H9 (cell line): ENCODE measurements around the gene CCR5. TPM values are rescaled to one million over a fixed set of nuclear protein-coding genes. Genes with fewer than 3 reads are reported as not detected.

Source experiments
- DNase-seq: peaks from one replicate; pipeline ENCODE4 v3.0.0-alpha.2; 2017
- H2AFZ ChIP-seq: one replicate; pipeline ENCODE4 v1.6.1; 2013; ENCODE audit warnings: mild to moderate bottlenecking, low read length, control low read depth, moderate library complexity
- H2AK5ac ChIP-seq: 2 replicates; pipeline ENCODE4 v1.6.1; 2013; ENCODE audit warnings: low read length, control low read depth, mixed read lengths; ENCODE audit not compliant: insufficient read length
- H2BK120ac ChIP-seq: one replicate; pipeline ENCODE4 v1.6.1; 2013; ENCODE audit warnings: low read depth, mild to moderate bottlenecking, low read length, control low read depth, inconsistent platforms; ENCODE audit not compliant: poor library complexity, severe bottlenecking
- H2BK12ac ChIP-seq: 2 replicates; pipeline ENCODE4 v1.6.1; 2013; ENCODE audit warnings: low read length, control low read depth, mixed read lengths, low read depth; ENCODE audit not compliant: insufficient read length
- H2BK15ac ChIP-seq: 2 replicates; pipeline ENCODE4 v1.6.1; 2013; ENCODE audit warnings: low read depth, low read length, control low read depth
- H2BK20ac ChIP-seq: one replicate; pipeline ENCODE4 v1.6.1; 2013; ENCODE audit warnings: low read depth, mild to moderate bottlenecking, low read length, control low read depth, inconsistent platforms; ENCODE audit not compliant: poor library complexity, severe bottlenecking
- H2BK5ac ChIP-seq: 2 replicates; pipeline ENCODE4 v1.6.1; 2013; ENCODE audit warnings: low read length, control low read depth, mixed read lengths; ENCODE audit not compliant: insufficient read length
- H3K14ac ChIP-seq: 2 replicates; pipeline ENCODE4 v1.6.1; 2013; ENCODE audit warnings: low read length, control low read depth; ENCODE audit not compliant: insufficient read depth
- H3K18ac ChIP-seq: 2 replicates; pipeline ENCODE4 v1.6.1; 2013; ENCODE audit warnings: low read depth, mild to moderate bottlenecking, mixed read lengths, low read length, control low read depth; ENCODE audit not compliant: insufficient read length
- H3K23ac ChIP-seq: 2 replicates; pipeline ENCODE4 v1.6.1; 2013; ENCODE audit warnings: low read length, control low read depth, mixed read lengths, low read depth; ENCODE audit not compliant: insufficient read length
- H3K23me2 ChIP-seq: 2 replicates; pipeline ENCODE4 v1.6.1; 2013; ENCODE audit warnings: low read depth, mild to moderate bottlenecking, mixed read lengths, low read length, control low read depth; ENCODE audit not compliant: insufficient read length, poor library complexity, severe bottlenecking
- H3K27ac ChIP-seq: 2 replicates; pipeline ENCODE4 v1.5.1; 2013; ENCODE audit warnings: low read length, control low read depth, mixed read lengths, low read depth; ENCODE audit not compliant: insufficient read length
- H3K27me3 ChIP-seq: 2 replicates; pipeline ENCODE4 v1.6.1; 2013; ENCODE audit warnings: low read length, control low read depth, inconsistent platforms; ENCODE audit not compliant: insufficient read depth
- H3K4ac ChIP-seq: 2 replicates; pipeline ENCODE4 v1.6.1; 2013; ENCODE audit warnings: low read depth, mild to moderate bottlenecking, control low read depth, inconsistent platforms, low read length, moderate library complexity
- H3K4me1 ChIP-seq: 2 replicates; pipeline ENCODE4 v1.6.1; 2013; ENCODE audit warnings: low read length, control low read depth, inconsistent platforms; ENCODE audit not compliant: insufficient read depth
- H3K4me2 ChIP-seq: 2 replicates; pipeline ENCODE4 v1.6.1; 2013; ENCODE audit warnings: low read length, control low read depth, mixed read lengths; ENCODE audit not compliant: insufficient read length, insufficient read depth
- H3K56ac ChIP-seq: 2 replicates; pipeline ENCODE4 v1.6.1; 2013; ENCODE audit warnings: low read depth, mild to moderate bottlenecking, mixed read lengths, low read length, control low read depth; ENCODE audit not compliant: insufficient read length
- H3K79me1 ChIP-seq: 2 replicates; pipeline ENCODE4 v1.6.1; 2013; ENCODE audit warnings: low read depth, mild to moderate bottlenecking, moderate library complexity, low read length, control low read depth, inconsistent platforms; ENCODE audit not compliant: insufficient read depth, poor library complexity, severe bottlenecking
- H3K79me2 ChIP-seq: 2 replicates; pipeline ENCODE4 v1.6.1; 2013; ENCODE audit warnings: low read length, control low read depth, inconsistent platforms; ENCODE audit not compliant: insufficient read depth
- H3K9ac ChIP-seq: 2 replicates; pipeline ENCODE4 v1.6.1; 2013; ENCODE audit warnings: low read length, control low read depth, mixed read lengths; ENCODE audit not compliant: insufficient read length; ENCODE audit errors: extremely low read depth
- H3K9me3 ChIP-seq: one replicate; pipeline ENCODE4 v1.6.1; 2013; ENCODE audit warnings: low read depth, low read length, inconsistent platforms; ENCODE audit not compliant: control insufficient read depth
- H3T11ph ChIP-seq: one replicate; pipeline ENCODE4 v1.6.1; 2013; ENCODE audit warnings: mild to moderate bottlenecking, low read length, control low read depth, inconsistent platforms
- H4K20me1 ChIP-seq: one replicate; pipeline ENCODE4 v1.6.1; 2013; ENCODE audit not compliant: control insufficient read depth, insufficient read length, insufficient read depth
- H4K5ac ChIP-seq: 2 replicates; pipeline ENCODE4 v1.6.1; 2013; ENCODE audit warnings: low read depth, mild to moderate bottlenecking, mixed read lengths, low read length, control low read depth; ENCODE audit not compliant: insufficient read length
- H4K8ac ChIP-seq: replicated peaks from 2 replicates; pipeline ENCODE4 v1.6.1; 2013; ENCODE audit warnings: low read length, control low read depth, mixed read lengths, low read depth; ENCODE audit not compliant: insufficient read length
- H4K91ac ChIP-seq: 2 replicates; pipeline ENCODE4 v1.6.1; 2013; ENCODE audit warnings: low read depth, mild to moderate bottlenecking, moderate library complexity, mixed read lengths, low read length, control low read depth; ENCODE audit not compliant: insufficient read length
- H3K27ac Mint-ChIP-seq, 3 experiments: 2 replicates in 2 of 3; 3 replicates in 1 of 3; pipeline ENCODE4 v1.8.0; 2020 to 2021; ENCODE audit warnings: mixed read lengths in 3 of 3, mild to moderate bottlenecking in 1 of 3, moderate library complexity in 1 of 3
- H3K27me3 Mint-ChIP-seq: 2 replicates; pipeline ENCODE4 v1.8.0; 2021; ENCODE audit warnings: low read depth, mild to moderate bottlenecking, moderate library complexity, mixed read lengths
- H3K36me3 Mint-ChIP-seq, 3 experiments: 2 replicates in 2 of 3; 3 replicates in 1 of 3; pipeline ENCODE4 v1.8.0; 2020 to 2021; ENCODE audit warnings: low read depth in 3 of 3, mixed read lengths in 3 of 3; ENCODE audit not compliant: insufficient read depth in 1 of 3
- H3K4me1 Mint-ChIP-seq, 2 experiments: 2 replicates each; pipeline ENCODE4 v1.8.0; 2020; ENCODE audit warnings: mixed read lengths in 2 of 2
- H3K4me3 Mint-ChIP-seq, 2 experiments: 2 replicates in 1 of 2; 3 replicates in 1 of 2; pipeline ENCODE4 v1.8.0; 2020 to 2021; ENCODE audit warnings: mild to moderate bottlenecking in 2 of 2, mixed read lengths in 2 of 2, moderate library complexity in 1 of 2
- H3K9me3 Mint-ChIP-seq, 2 experiments: 2 replicates in 1 of 2; 3 replicates in 1 of 2; pipeline ENCODE4 v1.8.0; 2020; ENCODE audit warnings: mild to moderate bottlenecking in 2 of 2, mixed read lengths in 2 of 2, moderate library complexity in 1 of 2
- WGBS: extraction: QIAGEN DNeasy Blood & Tissue Kit; methylation state at CpG from one replicate; pipeline ENCODE4 v1.1.7; 2013; ENCODE audit warnings: missing lambda C conversion rate, low lambda C conversion rate, mixed read lengths; ENCODE audit not compliant: insufficient read length; ENCODE audit errors: extremely low coverage; 5-methylcytosine and 5-hydroxymethylcytosine counted together
- total RNA-seq: library from RNA; stranded (reverse); gene quantifications from 2 replicates; pipeline ENCODE4 v1.2.1, GENCODE V29; 2021
- TF ChIP-seq, protein P1 (sequence below): fragments of 200-600 bp; sonication (generic); conservative IDR thresholded peaks from 3 replicates; pipeline ENCODE4 v1.8.0; 2021; ENCODE audit warnings: antibody characterized with exemption, mild to moderate bottlenecking

CCR5 gene
- total RNA-seq, 1 experiment from 2014 or later, result not detected

DNA sequence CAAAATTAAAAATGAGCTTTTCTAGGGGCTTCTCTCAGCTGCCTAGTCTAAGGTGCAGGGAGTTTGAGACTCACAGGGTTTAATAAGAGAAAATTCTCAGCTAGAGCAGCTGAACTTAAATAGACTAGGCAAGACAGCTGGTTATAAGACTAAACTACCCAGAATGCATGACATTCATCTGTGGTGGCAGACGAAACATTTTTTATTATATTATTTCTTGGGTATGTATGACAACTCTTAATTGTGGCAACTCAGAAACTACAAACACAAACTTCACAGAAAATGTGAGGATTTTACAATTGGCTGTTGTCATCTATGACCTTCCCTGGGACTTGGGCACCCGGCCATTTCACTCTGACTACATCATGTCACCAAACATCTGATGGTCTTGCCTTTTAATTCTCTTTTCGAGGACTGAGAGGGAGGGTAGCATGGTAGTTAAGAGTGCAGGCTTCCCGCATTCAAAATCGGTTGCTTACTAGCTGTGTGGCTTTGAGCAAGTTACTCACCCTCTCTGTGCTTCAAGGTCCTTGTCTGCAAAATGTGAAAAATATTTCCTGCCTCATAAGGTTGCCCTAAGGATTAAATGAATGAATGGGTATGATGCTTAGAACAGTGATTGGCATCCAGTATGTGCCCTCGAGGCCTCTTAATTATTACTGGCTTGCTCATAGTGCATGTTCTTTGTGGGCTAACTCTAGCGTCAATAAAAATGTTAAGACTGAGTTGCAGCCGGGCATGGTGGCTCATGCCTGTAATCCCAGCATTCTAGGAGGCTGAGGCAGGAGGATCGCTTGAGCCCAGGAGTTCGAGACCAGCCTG is 984 bp downstream of the CCR5 start:
- no peak overlapping the region for H2BK120ac ChIP-seq
- WGBS, result no CpG with 5 or more reads among the region's 10 CpGs
- no peaks in the 10 kb centered on the region for H3K27me3 ChIP-seq
- H2BK20ac ChIP-seq, result no peak overlapping the region
- H3K56ac ChIP-seq, result no peak overlapping the region
- H4K5ac ChIP-seq, result no peak overlapping the region
- no peak overlapping the region for H3K4me2 ChIP-seq
- H3T11ph ChIP-seq, result no peak overlapping the region
- H3K14ac ChIP-seq, result no peak overlapping the region
- no peak overlapping the region for H4K8ac ChIP-seq
- TF ChIP-seq, protein P1, sequence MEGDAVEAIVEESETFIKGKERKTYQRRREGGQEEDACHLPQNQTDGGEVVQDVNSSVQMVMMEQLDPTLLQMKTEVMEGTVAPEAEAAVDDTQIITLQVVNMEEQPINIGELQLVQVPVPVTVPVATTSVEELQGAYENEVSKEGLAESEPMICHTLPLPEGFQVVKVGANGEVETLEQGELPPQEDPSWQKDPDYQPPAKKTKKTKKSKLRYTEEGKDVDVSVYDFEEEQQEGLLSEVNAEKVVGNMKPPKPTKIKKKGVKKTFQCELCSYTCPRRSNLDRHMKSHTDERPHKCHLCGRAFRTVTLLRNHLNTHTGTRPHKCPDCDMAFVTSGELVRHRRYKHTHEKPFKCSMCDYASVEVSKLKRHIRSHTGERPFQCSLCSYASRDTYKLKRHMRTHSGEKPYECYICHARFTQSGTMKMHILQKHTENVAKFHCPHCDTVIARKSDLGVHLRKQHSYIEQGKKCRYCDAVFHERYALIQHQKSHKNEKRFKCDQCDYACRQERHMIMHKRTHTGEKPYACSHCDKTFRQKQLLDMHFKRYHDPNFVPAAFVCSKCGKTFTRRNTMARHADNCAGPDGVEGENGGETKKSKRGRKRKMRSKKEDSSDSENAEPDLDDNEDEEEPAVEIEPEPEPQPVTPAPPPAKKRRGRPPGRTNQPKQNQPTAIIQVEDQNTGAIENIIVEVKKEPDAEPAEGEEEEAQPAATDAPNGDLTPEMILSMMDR, result no peak
- no peak overlapping the region for H2BK12ac ChIP-seq
- peaks cover 20% of the 10 kb centered on the region for H3K27me3 Mint-ChIP-seq
- H3K9ac ChIP-seq, result no peak overlapping the region
- H3K23me2 ChIP-seq, result peaks cover 2% of the 10 kb centered on the region
- no peak overlapping the region for H3K4me3 Mint-ChIP-seq
- no peak overlapping the region for H3K23ac ChIP-seq
- no peaks in the 10 kb centered on the region for H3K9me3 Mint-ChIP-seq
- no peaks in the 10 kb centered on the region for H4K20me1 ChIP-seq
- H2AK5ac ChIP-seq, result no peak overlapping the region
- peaks cover 4% of the 10 kb centered on the region for H3K4me1 ChIP-seq
- H3K9me3 ChIP-seq, result no peaks in the 10 kb centered on the region
- no peak overlapping the region for H3K27ac ChIP-seq
- no peak overlapping the region for H4K91ac ChIP-seq
- no peak overlapping the region for H3K18ac ChIP-seq
- no peak overlapping the region for H3K27ac Mint-ChIP-seq
- H3K79me1 ChIP-seq, result no peaks in the 10 kb centered on the region
- no peaks in the 10 kb centered on the region for H3K79me2 ChIP-seq
- no peak for DNase-seq
- H2BK15ac ChIP-seq, result no peak overlapping the region
- H3K4me1 Mint-ChIP-seq, result peaks cover 10 to 13% of the 10 kb centered on the region in 2 experiments
- H3K36me3 Mint-ChIP-seq, result no peaks in the 10 kb centered on the region
- H2AFZ ChIP-seq, result no peak overlapping the region
- H3K4ac ChIP-seq, result no peak overlapping the region
- H2BK5ac ChIP-seq, result no peak overlapping the region
